Measurements from ENCODE around the gene EFCAB8.

Gene EFCAB8

DNA sequence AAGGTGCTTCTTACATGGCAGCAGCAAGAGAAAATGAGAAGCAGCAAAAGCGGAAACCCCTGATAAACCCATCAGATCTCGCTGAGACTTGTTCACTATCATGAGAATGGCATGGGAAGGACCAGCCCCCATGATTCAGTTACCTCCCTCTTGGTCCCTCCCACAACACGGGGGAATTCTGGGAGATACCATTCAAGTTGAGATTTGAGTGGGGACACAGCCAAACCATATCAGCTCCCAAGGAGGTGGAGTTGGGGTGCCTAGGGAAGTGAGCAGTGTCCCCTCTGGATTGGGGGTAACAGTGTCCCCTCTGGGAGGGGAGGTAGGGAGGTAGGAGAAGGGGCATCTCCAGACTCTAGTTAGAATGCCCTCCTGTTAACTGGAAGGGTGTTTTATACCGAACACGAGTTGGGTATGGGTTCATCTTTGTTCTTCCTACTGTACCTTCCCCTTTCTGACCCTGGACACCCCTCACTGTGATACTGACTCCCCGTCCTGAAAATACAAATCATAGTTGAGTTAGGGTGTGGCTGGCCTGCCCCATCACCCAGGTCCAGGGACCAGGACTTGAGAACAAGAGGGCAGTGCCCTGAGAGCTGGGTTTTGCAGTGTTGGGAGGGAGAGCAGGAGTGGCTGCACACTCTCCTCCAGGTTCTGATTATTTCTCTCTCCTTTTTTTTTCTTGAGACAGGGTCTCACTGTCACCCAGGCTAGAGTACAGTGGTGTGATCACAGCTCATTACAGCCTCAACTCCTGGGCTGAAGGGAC, 62.0 kb downstream of the EFCAB8 start:
- no peak overlapping the region for H3K4me3 ChIP-seq (replicated peaks; ENCODE audit: low read depth, low read length)
- DNase-seq (ENCODE audit: extremely low read depth, low read depth), result no peak
- TF ChIP-seq CTCF (IDR thresholded peaks at IDR 0.05; ENCODE audit: low read depth, low read length, missing control alignments), result no peak

DNA sequence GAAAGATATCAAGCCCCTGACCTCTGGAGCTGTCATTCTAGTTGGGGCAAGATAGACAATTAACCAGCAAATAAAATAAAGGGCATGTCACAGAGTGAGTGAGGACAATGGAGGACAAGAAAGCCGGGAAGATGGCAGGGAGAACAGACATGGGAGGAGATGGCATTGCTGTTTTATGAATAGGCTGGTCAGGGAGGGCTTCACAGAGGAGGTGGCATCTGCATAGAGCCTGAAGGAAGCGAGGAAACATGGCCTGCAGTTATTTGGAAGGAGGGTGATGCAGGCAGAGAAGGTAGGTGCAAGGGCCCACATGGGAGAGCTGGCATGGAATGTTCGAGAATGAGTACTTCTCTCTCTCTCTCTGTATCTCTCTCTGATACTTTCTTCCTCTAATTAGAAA, 63.7 kb downstream of the EFCAB8 start:
- TF ChIP-seq CTCF (IDR thresholded peaks at IDR 0.05; ENCODE audit: low read depth, low read length, missing control alignments), result no peak
- DNase-seq (ENCODE audit: extremely low read depth, low read depth), result no peak
- no peak overlapping the region for H3K4me3 ChIP-seq (replicated peaks; ENCODE audit: low read depth, low read length)

DNA sequence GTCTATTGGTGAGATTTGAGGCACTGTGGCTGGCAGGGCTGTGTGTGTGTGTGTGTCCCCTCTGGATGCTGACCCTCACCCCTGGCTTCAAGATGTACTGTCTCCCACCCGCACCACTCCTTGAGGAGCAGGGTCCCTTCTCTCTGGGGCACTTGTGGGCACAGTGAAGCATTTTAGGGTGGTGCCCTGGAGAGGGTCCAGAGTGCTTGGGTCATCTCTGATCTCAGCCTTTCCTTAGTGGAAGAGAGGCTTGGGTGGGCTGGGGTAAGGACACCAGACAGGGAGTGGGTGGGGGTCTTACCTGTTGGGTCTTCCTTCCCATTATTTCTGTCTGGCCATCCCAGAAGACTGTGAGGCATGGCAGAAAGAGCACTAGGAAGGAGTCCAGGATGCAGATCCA, 66.1 kb downstream of the EFCAB8 start:
- DNase-seq (ENCODE audit: extremely low read depth, low read depth), result no peak
- TF ChIP-seq CTCF (IDR thresholded peaks at IDR 0.05; ENCODE audit: low read depth, low read length, missing control alignments), result no peak
- H3K4me3 ChIP-seq (replicated peaks; ENCODE audit: low read depth, low read length), result no peak overlapping the region

DNA sequence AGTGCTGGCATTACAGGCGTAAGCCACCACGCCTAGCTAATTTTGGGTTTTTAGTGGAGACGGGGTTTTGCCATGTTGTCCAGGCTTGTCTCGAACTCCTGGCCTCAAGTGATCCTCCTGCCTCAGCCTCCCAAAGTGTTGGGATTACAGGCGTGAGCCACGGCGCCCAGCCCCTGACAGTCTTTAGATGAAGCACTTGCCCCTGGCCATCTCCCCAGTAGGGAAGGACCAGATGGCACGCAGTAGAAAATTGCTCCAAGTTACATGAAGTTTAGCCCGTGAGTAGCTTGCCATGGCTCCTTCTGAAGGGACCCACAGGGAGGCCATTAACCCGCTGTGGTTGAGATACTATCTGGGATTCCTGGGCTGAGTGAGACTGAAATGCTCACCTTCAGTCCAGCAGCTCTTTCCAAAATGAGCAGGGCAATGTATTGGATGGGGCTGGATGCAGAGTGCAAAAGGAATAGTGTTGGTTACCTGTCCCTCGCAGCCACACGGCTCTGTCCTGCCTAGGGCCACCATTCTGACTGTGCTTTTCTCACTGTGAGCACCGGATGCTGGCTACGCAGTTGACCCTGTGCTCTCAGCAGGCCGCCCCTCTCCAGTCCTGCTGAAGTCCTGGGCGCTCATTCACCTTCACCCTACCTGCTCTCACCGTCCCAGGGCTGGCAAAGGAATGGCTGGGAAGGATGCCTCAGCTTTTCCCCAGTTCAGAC, 66.9 kb downstream of the EFCAB8 start:
- DNase-seq (ENCODE audit: extremely low read depth, low read depth), result no peak
- no peak for TF ChIP-seq CTCF (IDR thresholded peaks at IDR 0.05; ENCODE audit: low read depth, low read length, missing control alignments)
- H3K4me3 ChIP-seq (replicated peaks; ENCODE audit: low read depth, low read length), result no peak overlapping the region

GRCh38 chr20:32929162-32929561, 70.4 kb downstream of the EFCAB8 start:
- DNase-seq (ENCODE audit: extremely low read depth, low read depth), result no peak

GRCh38 chr20:32930181-32930580, 71.5 kb downstream of the EFCAB8 start:
- no peak overlapping the region for H3K4me3 ChIP-seq (replicated peaks; ENCODE audit: low read depth, low read length)
- TF ChIP-seq CTCF (IDR thresholded peaks at IDR 0.05; ENCODE audit: low read depth, low read length, missing control alignments), result no peak
- DNase-seq (ENCODE audit: extremely low read depth, low read depth), result no peak

More at GRCh38 chr20:32929162-32929561, 70.4 kb downstream of the EFCAB8 start:
- TF ChIP-seq CTCF (IDR thresholded peaks at IDR 0.05; ENCODE audit: low read depth, low read length, missing control alignments), result no peak
- H3K4me3 ChIP-seq (replicated peaks; ENCODE audit: low read depth, low read length), result no peak overlapping the region

Data from HFF-Myc (cell line).